Myocyte (in vitro differentiated cells): ENCODE results near the gene EFS. TPM values are rescaled to one million over a fixed set of nuclear protein-coding genes. Genes with fewer than 3 reads are reported as not detected.

ENCODE experiments used
- DNase-seq: peaks from one replicate; pipeline ENCODE4 v3.0.0-alpha.2; 2012; ENCODE audit warnings: low read depth
- total RNA-seq: library from RNA; depleted of rRNA; stranded (reverse); fragments of >200 nt; gene quantifications from 2 replicates; pipeline ENCODE4 v1.2.3, GENCODE V29; 2014

EFS gene
- total RNA-seq, 1 donor from 2014 or later, result not detected

DNA sequence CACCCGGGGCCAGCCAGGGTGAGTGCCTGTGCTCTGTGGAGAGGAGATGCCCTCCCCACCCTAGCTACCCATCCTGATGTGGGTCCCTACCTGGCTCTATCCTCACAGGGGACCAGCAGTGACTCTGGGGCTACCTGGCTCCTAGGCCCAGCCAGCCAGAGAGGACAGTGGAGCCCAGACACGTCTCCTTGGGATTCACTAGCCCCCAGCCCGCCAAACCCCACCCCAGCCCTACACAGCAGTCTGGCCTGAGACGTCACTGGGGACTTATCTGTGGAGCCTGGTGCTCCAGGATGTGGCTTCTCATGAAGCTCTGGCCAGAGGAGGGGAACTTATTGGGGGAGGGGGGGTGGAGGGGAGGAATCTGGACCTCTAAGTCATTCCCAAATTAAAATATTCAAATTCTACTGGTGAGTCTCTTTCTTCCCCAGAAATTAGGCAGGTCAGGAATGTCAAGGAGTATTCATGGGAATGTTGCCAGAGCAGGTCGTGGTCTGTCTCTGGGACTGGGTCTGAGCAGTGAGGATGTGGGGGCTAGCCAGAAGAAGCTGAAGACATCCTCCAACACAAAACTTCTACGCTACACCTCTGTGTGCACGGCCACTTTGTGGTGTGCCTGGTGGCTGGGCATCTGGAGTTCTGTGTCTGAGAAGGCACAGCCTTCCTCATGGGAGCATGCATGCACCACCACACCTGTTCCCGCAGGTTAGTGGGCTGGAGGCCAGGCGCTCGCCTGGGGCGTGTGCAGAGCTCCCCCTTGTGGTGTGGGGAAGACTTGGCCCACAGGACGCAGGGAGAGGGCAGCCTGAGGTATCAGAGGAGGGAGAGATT lies 14.6 kb upstream of the EFS start:
- peak; percentile 48 for DNase-seq

DNA sequence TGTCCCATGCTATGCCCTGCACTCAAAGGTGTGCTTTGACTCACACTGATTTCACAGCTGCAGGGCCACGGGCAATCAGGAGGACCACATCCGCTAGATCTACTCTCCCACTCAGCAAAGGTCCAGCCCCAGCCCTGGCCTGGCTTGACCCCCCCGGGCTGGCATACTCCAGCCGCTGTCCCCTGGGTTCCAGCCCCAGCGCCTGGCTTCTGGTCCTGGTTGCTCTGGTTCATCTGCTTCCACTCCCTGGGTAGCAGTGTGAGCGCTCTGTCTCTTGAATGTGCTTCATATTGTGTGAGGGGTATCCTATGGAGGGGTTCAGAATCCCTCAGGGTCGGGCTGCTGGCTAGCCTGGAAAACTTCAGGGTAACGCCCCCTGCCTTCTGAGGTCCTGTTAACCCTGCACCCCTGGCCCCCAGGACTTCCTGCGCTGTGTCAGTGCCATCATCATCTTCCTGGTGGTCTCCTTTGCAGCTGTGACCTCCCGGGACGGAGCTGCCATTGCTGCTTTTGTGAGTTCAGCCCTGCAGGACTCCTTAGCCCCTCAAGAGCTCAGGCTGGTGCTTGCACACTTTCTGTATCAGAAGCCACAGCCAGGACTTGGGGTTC lies 13.7 kb upstream of the EFS start:
- no peak for DNase-seq

DNA sequence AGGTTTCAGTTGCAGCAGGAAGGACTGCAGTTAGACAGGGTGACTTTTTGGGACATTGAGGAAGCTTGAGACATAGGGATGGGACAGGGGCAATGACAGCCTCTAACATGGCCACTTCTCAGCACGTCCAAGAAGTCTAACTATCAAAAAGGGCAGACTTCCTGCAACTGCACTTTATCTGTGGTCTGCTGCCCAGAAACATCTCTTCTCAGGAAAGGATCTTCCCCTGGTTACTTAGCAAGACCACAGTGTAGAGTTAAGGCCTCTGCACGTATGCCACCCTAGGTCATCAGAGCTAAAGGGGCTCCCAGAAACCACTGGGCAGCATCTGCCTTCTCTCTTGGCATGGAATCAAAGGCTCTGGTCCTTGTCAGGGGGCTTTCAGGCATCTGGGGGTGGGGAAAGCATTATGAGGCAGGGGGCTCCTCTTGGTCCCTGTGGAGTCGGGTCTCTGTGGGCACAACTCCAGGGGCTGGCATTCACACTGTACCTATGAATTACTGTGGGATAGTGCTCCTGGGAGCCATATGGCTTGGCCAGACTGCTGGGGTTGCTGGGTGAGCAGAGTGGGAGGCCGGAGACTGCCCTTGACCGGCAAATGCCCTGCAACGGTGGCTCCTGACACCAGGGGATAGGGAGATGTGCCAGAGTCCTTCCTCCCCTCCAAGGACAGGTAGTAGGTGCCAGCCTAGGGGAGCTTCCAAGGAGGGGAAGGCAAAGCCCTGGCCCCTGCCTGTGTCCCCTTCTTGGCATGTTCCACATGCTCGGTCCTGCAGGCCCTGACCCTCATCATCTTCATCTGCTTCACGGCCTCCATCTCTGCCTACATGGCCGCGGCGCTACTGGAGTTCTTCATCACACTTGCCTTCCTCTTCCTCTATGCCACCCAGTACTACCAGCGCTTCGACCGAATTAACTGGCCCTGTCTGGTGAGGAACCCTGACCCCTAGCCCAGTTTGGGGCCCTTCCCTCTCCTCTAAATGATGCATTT lies 12.9 kb upstream of the EFS start:
- no peak for DNase-seq

DNA sequence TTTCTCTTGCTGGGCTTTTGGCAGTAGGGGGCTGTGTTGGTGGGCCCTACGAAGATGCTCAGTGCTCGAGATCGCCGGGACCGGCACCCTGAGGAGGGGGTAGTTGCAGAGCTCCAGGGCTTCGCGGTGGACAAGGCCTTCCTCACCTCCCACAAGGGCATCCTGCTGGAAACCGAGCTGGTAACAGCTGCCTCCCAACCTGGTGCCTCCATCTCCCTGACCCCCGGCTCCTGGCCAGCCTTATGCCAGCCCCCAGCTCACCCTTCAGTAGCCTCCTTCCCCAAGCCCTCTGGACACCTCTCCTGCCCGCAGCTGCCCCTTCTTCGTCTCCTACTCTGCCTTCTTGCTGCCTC lies 12.2 kb upstream of the EFS start:
- DNase-seq, result no peak

DNA sequence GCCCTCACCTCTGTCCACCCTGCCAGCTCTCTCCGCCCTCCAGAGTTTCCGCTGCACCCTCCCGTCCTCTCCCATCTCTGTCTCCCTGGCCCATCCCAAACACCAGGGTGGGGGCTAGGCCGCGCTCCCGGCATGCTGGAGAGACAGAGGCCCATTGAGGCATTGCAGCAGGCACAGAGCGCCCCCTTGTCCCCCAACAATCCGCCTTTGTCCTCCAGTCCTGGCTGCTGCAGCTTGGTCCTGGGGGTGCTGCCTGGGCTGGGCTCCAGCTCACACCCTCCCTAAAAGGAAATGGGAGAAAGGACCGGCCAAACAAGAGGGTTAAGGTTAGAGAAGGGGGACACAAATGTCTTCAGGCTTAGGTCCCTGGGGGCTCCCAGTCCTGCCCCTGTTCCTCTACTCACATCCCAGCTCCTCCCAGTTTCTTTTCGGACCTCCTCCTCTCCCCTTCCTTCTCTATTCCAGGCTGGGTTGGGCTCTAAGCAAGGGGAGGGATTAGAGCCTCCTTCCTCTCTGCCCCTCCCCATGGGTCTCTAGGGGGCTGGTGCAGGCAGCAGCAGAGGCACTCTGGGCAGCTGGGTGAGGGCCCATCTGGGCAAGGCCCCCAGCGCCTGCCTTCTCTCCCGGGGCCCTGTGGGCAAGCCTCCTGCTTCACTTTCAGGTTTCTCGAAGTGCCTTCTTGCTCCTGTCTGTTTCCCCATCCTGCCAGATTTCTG lies 11.7 kb upstream of the EFS start, which contains the start of gene CMTM5:
CMTM5 (plus strand) TSS at position 565 of the 716 bp plus-strand sequence. CDS start 206 bp downstream, outside the sequence.
- DNase-seq, result no peak

DNA sequence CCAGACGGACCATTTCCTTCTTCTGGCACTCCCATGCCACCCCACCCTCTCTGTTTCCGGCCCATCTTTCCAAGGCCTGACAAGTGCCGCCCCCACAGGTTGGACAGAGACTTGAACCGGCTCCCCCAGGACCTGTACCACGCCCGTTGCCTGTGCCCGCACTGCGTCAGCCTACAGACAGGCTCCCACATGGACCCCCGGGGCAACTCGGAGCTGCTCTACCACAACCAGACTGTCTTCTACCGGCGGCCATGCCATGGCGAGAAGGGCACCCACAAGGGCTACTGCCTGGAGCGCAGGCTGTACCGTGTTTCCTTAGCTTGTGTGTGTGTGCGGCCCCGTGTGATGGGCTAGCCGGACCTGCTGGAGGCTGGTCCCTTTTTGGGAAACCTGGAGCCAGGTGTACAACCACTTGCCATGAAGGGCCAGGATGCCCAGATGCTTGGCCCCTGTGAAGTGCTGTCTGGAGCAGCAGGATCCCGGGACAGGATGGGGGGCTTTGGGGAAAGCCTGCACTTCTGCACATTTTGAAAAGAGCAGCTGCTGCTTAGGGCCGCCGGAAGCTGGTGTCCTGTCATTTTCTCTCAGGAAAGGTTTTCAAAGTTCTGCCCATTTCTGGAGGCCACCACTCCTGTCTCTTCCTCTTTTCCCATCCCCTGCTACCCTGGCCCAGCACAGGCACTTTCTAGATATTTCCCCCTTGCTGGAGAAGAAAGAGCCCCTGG lies 10.7 kb upstream of the EFS start:
- DNase-seq, result no peak

DNA sequence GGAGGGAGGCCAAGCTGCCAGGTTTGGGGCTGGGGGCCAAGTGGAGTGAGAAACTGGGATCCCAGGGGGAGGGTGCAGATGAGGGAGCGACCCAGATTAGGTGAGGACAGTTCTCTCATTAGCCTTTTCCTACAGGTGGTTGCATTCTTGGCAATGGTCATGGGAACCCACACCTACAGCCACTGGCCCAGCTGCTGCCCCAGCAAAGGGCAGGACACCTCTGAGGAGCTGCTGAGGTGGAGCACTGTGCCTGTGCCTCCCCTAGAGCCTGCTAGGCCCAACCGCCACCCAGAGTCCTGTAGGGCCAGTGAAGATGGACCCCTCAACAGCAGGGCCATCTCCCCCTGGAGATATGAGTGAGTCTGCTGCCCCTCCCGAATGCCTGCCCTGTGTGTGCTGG lies 8.1 kb upstream of the EFS start:
- no peak for DNase-seq

DNA sequence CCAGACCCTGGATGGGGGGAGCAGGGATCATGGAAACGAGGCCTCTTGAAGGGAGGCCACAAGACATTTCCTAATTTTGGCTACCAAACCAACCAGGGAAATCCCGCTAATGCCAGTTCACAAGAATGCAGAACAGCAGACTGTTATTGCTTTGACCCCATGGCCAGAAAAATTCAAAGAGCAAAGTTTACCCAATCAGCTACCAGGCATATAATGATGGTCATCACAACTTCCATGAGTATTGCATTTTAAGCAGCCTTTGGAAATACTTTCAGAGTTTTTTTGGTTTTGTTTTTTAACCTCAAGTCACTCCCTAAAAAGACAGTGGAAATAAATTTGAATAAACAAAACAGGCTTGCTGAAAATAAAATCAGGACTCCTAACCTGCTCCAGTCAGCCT lies 7.5 kb upstream of the EFS start, which contains the start of gene IL25:
IL25 (plus strand) TSS at position 301 of the 400 bp plus-strand sequence.
- no peak for DNase-seq

DNA sequence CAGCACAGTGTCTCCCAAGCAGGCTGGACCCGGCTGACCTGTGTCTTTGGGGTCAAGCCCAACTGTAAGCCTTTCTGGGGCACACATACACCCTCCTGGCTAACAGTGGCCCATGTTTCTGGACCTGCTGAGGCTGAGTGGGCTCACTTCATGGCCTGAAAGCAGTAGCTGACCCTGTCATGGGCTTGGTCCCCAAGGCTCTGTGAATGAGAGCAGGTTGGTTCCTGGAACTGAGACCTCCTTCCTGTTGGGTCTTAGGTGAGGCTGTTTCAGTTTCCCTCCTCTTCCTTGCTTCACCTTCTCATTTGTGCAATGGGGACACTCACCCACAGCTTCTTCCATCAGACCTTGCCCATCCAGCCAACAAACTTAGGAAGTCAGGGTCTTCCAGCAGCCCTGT lies 6.9 kb upstream of the EFS start:
- DNase-seq, result no peak

DNA sequence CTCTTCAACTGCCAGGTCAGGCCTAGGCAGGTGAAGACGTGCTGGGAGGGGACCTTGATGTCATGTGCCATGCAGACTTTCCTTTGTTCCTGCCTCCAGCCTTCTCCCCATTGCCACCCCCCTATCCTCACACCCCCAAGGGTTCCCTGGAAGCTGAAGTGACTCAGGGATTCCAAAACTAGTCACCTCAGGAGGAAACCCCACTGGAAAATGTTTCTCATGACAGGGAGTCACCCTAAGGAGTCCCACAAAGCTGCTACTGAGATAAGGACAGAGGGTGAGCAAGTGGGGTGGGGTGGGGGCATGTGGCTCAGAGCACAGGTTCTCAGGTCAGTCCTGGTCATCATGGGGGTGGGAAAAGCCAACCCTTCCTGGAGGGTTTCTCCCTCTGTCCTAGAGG lies 5.2 kb upstream of the EFS start:
- no peak for DNase-seq

DNA sequence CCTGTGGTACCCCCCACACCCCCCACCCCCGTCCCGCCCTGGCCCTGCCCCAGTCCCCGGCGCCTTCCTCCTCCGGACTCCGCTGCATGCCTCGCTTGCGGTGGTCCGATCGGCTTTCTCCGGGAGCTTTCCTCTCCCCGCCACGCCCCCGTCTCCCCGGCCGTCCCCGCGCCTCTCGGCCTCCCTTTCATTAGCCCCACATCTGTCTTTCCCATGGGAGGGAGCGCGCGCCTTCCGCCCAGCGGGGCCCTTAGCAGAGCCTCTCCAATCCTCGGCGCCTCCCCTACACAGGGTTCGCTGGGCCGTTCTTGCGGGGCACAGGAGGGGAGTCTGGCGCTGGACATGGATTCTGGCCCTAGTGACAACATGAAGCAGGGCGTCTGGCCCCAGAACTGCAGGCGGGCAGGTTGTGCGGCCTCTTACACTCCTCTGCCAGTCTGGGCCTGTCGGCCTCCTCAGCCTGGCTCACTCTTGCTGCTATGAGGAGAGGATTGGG lies 1.5 kb upstream of the EFS start:
- DNase-seq, result no peak

DNA sequence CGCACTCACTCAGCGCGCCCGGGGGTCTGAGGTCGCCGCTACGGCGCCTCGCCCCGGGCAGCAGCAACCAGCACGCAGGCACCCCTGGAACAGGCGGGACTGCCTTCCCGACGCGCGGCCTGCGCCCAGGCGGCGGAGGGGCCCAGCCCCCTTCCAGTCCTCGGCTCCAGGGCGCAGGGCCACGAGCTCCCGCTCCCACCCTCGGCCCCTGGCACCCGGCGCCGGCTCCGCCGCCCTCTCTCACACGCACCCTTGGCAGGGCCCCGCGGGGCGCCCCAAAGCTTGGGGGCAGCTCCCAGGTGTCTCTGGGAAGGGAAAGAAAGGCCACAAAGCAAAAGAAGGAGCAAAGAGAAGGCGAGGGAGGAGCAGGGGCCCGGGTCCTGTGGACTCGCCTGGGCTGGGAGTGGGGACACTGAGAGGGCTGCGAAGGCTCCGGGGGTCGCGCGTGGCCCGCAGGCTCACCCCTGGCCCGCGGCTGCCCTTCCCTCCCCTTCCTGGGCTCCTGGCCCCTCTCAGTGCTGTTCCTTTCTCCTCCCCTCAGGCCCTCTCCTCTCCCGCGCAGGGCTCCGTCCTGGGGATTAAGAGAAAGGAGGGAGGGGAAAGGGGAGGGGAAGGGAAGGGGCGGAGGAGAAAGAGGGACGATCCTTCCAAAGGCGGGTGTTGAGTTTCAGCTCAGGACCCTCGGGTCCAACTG lies 907 bp upstream of the EFS start:
- DNase-seq, result no peak

DNA sequence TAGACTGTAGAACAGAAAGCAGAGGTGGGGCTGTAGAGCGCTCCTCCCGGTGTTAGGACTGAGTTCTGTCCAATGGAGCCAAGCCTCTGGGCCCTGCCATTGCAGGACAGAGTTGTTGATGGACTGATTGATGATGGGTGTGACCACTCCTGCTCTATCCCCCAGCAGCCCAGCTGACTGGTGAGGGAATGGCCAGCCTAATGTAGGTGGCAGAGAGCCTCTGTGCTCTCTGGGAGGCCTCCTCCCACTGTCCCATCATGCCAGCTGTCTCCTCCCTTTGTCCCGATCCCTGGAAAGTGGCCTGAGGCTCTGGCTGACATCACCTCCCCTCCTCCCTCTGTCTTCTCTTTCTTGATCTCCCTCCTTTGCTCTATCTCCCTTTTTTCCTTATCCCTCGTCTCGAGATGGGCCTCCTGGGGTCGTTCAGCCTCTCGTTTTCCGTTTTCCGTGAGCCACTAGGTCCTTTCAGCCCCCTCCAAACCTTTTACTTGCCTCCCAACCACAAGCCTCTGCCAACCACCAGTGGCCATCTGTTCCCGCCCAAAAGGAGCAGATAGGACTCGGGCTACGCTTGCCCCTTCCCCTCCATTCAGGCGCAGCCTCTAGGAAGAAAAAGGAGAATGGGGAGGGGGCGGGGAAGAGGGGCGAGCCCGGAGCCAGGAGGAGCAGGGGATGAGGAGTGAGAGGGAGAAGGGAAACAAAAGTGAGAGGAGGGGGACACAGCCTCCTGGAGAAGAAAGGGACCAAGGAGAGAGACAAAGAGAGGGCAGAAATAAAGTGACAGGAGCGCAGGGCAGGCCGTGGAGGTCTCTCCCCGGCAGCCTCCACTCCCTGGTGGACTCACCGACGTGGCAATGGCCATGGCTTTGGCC lies 572 bp downstream of the EFS start:
- DNase-seq, result no peak

DNA sequence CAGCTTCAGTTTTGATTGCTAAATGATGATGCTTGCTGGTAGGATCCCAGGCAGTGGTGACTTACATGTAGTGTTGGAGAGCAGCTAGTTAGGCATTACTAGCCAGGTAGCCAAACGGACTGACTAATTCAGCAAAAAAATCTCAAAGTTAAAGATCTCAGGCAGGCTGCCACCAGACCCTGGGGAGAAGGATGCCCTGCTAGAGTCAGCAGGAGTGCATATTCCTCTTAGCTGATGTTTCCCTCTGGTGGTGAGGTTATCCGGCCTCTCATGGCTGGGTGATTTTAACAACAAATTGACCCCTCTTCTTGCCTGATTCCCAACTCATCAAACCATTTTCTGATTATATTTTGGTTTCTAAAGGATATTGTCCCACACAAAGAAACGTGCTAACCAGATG lies 2.8 kb downstream of the EFS start:
- DNase-seq, result no peak

DNA sequence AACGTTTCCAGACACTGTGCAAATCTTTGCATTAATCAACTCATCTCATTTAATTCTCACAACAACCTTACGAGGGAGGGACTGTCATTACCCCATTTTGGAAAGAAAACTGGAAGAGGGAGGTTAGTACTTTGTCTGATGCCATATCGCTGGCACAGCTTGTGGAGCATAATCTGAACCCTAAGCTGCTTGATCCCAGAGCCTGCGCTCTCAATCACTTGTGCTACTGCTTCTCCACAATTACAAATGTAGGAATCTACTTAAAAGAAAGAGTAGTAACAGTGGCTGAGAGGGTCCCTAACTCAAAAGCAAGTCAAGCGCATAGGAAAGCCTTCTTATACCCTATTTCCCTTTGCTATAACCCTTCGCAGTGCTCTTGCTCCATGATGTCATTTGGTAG lies 3.2 kb downstream of the EFS start:
- DNase-seq, result no peak

DNA sequence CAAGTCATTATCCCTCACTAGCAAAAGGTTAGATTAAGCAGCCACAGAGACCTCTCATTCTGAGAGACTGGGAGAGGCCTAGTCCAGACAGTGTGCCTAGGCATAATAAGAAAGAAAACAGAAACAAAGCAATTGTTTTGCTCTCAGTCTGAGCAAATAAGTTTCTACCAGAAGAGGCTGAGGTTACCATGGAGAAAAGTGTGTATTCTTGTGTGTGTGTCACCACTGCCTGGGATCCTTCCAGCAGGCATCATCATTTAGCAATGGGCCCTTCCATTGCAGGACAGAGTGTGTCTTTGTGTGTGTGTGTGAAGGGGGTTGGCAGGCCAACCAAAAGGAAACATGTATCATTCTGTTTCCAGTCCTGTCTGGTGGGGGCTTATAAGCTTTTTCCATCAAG lies 3.7 kb downstream of the EFS start:
- no peak for DNase-seq

DNA sequence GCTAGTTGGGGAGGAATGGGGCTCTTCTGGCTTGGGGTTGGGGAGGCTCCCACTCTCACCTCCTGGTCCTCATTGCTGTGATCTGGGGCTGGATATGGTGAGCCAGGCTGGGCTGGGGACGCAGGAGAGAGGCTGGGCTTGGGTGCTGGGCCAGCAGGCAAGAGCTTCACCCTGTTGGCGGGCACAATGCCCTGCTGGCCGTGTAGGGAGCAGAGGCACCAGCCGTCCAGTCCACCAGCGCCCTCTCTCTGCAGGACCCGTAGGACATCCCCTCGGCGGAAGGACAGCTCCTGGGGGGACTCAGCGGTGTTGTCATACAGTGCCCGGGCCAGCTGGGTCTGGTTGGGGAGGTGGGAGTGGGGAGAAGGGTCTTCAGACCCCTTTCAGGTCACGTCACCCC lies 4.5 kb downstream of the EFS start:
- no peak for DNase-seq

DNA sequence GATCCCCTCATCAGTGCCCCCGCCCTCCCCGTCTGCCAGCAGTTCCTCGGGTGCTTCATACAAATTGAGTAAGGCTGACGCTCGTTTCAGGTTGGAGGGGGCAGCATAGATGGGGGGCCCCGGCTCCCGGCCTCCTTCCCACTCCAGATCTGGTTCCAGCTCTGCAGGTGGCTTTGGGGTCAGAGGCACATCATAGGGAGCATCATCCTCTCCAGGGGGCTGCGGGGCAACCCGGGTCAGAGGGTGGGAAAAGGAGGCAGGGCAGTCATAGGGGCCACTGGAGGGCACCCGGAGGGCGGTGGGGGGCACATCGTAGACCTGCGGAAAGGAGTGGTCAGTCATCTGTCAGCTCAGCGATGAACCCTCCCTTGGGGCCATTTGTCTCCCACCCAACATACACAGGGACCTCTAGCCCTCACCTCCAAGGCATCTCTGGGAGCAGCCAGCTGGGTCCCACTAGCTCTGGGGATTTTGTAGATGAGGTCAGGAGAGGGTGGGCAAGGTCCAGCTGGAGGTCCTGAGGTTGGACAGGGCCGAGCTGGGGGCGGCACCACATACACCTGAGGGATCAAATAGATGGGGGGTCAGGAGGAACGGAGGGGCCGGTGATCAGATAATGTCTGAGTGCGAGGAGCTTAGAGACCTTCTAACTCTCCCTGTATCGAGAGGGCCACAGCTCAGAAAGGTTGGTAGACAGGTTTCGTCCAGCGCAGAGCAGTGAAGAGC lies 5.1 kb downstream of the EFS start:
- DNase-seq, result no peak
